Peyer's patch (tissue), 4 donors: ENCODE results near the gene CD63. TPM values are rescaled to one million over a fixed set of nuclear protein-coding genes. Genes with fewer than 3 reads are reported as not detected.

ENCODE experiments used
- DNase-seq, 3 donors: peaks; one replicate each; pipeline ENCODE4 v3.0.0-alpha.2; 2017 to 2019
- H3K27ac ChIP-seq, 4 donors: fragments of 200-600 bp; sonication (generic); one replicate each; pipeline ENCODE4 v1.5.1; 2016 to 2019
- H3K27me3 ChIP-seq, 2 donors: fragments of 200-600 bp; sonication (generic); one replicate each; pipeline ENCODE4 v1.5.1; 2019
- H3K36me3 ChIP-seq, 3 donors: fragments of 200-600 bp; sonication (generic); one replicate each; pipeline ENCODE4 v1.5.1; 2016 to 2019
- H3K4me1 ChIP-seq, 4 donors: fragments of 200-600 bp; sonication (generic); one replicate each; pipeline ENCODE4 v1.5.1; 2016 to 2019
- H3K4me3 ChIP-seq, 4 donors: fragments of 200-600 bp; sonication (generic); 1 replicate in 3 of 4; 2 replicates in 1 of 4; pipeline ENCODE4 v1.5.1; 2016 to 2019; ENCODE audit warnings: mild to moderate bottlenecking in 1 of 4
- H3K9me3 ChIP-seq, 4 donors: fragments of 200-600 bp; sonication (generic); one replicate each; pipeline ENCODE4 v1.5.1; 2016 to 2019; ENCODE audit warnings: mild to moderate bottlenecking in 1 of 4
- POLR2A ChIP-seq, 2 donors: fragments of 450-650 bp; IDR thresholded peaks; one replicate each; pipeline ENCODE4 v1.5.1; 2017; ENCODE audit warnings: antibody characterized with exemption in 2 of 2, mild to moderate bottlenecking in 2 of 2, moderate library complexity in 2 of 2
- total RNA-seq, 4 donors: library from RNA; depleted of rRNA; stranded (reverse); fragments of >200 nt; gene quantifications; one replicate each; pipeline ENCODE4 v1.1.0, GENCODE V29; 2016
- TF ChIP-seq, protein P1 (sequence below), 6 experiments: fragments of 450-650 bp in 4 of 6; fragments of 200-600 bp in 2 of 6; sonication (generic) in 1 of 6; IDR thresholded peaks; one replicate each; pipeline ENCODE4 v1.5.1; 2017 to 2019; ENCODE audit warnings: antibody characterized with exemption in 6 of 6, mild to moderate bottlenecking in 3 of 6, moderate library complexity in 1 of 6

CD63 gene
- total RNA-seq, 4 donors from 2014 or later: 139 to 433 (median 351) TPM

DNA sequence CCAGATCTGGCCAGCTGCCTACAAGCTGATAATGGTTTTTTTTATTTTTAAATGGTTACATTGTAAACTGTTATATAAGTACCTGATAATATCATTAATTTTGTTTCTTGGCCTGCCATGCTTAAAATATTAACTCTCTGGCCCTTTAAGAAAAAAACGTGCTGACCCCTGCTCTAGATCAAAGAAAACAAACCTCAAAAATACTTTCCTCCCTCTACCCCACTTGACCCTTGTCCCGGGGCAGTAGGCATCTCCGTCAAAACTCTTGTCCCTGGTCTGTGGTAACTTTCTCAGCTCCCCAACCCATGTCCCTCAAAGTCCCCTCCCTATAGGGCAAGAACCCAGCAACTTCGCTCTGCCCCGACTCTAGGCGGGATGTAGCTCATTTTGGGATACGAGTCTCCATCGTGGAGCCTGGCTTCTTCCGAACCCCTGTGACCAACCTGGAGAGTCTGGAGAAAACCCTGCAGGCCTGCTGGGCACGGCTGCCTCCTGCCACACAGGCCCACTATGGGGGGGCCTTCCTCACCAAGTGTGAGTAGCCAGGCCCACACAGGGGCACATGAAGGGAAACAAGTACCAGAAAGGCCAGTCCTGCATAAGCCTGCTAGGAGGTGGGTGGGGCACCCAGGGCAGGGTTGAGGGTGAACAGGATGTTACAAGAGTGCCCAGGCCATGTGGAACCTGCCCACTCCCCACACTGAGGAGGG lies 5.1 kb downstream of the CD63 start:
- no peak for TF ChIP-seq POLR2A (IDR thresholded peaks at IDR 0.05)
- TF ChIP-seq, protein P1, sequence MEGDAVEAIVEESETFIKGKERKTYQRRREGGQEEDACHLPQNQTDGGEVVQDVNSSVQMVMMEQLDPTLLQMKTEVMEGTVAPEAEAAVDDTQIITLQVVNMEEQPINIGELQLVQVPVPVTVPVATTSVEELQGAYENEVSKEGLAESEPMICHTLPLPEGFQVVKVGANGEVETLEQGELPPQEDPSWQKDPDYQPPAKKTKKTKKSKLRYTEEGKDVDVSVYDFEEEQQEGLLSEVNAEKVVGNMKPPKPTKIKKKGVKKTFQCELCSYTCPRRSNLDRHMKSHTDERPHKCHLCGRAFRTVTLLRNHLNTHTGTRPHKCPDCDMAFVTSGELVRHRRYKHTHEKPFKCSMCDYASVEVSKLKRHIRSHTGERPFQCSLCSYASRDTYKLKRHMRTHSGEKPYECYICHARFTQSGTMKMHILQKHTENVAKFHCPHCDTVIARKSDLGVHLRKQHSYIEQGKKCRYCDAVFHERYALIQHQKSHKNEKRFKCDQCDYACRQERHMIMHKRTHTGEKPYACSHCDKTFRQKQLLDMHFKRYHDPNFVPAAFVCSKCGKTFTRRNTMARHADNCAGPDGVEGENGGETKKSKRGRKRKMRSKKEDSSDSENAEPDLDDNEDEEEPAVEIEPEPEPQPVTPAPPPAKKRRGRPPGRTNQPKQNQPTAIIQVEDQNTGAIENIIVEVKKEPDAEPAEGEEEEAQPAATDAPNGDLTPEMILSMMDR (IDR thresholded peaks at IDR 0.05): no peak
- no peaks in the 10 kb centered on the region for H3K9me3 ChIP-seq
- H3K36me3 ChIP-seq: peaks cover 0 to 38% (median 0%) of the 10 kb centered on the region in 3 donors
- H3K27me3 ChIP-seq: no peaks in the 10 kb centered on the region
- H3K27ac ChIP-seq: peak overlapping the region in 1 of 4 donors; percentile 48
- peaks cover 10 to 79% (median 18%) of the 10 kb centered on the region in 4 donors for H3K4me1 ChIP-seq
- no peak for DNase-seq
- H3K4me3 ChIP-seq: no peak overlapping the region

DNA sequence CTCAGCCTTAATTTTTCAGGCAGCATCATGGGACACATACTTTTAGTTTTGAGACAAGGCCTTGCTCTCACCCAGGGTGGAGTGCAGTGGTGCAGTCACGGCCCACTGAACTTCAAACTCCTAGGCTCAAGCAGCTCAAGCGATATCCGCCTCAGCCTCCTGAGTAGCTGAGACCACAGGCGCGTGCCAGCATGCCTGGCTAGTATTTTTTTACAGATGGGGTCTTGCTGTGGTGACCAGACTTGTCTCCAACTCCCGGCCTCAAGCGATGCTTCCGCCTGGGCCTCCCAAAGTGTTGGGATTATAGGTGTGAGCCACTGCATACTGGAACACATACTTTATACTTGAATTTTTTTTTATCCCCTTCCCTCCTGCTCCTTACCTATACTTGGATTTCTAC lies 5.9 kb downstream of the CD63 start:
- no peak for TF ChIP-seq POLR2A (IDR thresholded peaks at IDR 0.05)
- TF ChIP-seq, protein P1 (IDR thresholded peaks at IDR 0.05): no peak
- Histone ChIP-seq H3K36me3 (peaks cover 0 to 38% (median 0%) of the 10 kb centered on the region in 3 donors), H3K4me3 (no peak overlapping the region), H3K4me1 (peaks cover 10 to 86% (median 18%) of the 10 kb centered on the region in 4 donors), H3K27ac (no peak overlapping the region), H3K27me3 (no peaks in the 10 kb centered on the region), H3K9me3 (no peaks in the 10 kb centered on the region)
- no peak for DNase-seq

DNA sequence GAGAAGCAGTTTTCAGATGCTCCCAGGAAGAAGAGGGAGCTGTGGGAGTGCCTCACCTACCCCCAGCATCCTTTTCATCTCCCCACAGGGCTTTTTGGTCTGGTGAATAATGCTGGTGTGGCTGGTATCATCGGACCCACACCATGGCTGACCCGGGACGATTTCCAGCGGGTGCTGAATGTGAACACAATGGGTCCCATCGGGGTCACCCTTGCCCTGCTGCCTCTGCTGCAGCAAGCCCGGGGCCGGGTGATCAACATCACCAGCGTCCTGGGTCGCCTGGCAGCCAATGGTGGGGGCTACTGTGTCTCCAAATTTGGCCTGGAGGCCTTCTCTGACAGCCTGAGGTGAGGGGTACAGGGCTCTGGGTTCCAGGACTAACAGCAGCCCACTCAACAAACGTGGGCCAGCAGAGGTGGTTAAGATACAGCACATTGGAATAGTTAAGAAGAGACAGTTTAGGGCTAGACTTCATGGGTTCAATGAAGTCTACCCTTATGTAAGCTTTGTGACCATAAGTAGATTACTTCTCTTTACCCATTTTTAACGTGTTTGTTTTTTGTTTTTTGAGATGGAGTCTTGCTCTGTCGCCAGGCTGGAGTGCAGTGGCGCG lies 7.1 kb downstream of the CD63 start:
- Histone ChIP-seq H3K27ac (peak overlapping the region in 2 of 4 donors; percentile 94 to 96), H3K36me3 (peaks cover 0 to 32% (median 0%) of the 10 kb centered on the region in 3 donors), H3K4me3 (peak overlapping the region in 2 of 4 donors; percentile 19 to 43), H3K9me3 (no peaks in the 10 kb centered on the region), H3K4me1 (peaks cover 7 to 87% (median 17%) of the 10 kb centered on the region in 4 donors), H3K27me3 (no peaks in the 10 kb centered on the region)
- TF ChIP-seq, protein P1 (IDR thresholded peaks at IDR 0.05): no peak
- no peak for TF ChIP-seq POLR2A (IDR thresholded peaks at IDR 0.05)
- DNase-seq: no peak

DNA sequence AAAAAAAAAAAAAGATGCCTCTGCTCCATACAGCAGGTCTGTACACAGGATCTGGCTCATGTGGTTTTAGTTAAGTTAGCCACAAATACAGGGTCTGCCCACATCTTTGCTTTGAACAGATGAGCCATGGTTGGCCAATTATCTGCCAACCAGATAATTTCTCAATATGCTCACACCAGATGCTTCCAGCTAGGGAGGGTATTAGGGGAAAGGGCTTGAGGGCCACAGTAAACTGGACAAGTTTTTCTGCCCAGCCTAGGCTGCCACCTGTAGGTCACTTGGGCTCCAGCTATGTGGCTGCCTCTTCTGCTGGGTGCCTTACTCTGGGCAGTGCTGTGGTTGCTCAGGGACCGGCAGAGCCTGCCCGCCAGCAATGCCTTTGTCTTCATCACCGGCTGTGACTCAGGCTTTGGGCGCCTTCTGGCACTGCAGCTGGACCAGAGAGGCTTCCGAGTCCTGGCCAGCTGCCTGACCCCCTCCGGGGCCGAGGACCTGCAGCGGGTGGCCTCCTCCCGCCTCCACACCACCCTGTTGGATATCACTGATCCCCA lies 7.8 kb downstream of the CD63 start:
- no peak for TF ChIP-seq POLR2A (IDR thresholded peaks at IDR 0.05)
- TF ChIP-seq, protein P1 (IDR thresholded peaks at IDR 0.05): peak in 4 of 6 experiments; percentile 32 to 78 (median 68)
- Histone ChIP-seq H3K27me3 (no peaks in the 10 kb centered on the region), H3K36me3 (peaks cover 0 to 28% (median 0%) of the 10 kb centered on the region in 3 donors), H3K4me3 (peak overlapping the region in 2 of 4 donors; percentile 19 to 43), H3K9me3 (no peaks in the 10 kb centered on the region), H3K27ac (peak overlapping the region; percentile 31 to 96 (median 82)), H3K4me1 (peaks cover 7 to 82% (median 16%) of the 10 kb centered on the region in 4 donors)
- DNase-seq: peak in 2 of 3 donors; percentile 77 to 81

DNA sequence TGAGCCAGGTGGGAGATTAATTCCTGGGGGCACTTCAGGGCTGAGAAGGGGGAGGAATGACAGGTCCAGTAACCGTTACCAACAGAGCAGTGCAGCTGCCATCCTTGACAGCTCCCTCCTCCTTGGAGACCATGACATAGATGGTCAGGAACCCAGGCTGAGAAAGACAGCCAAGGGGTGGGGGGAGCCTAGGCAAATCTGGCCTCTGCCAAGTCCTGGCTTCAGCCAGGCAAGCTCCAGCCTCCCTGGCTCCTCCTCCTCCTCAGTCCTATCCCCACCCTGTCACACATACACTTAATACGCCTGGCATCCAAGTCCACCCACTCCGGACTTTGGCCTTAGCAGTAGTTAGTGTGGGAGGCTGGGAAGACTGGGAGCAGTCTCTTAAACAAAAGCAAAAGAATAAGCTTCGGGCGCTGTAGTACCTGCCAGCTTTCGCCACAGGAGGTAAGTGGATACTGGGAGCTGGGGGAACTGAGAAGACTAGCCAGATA lies 8.7 kb downstream of the CD63 start, which contains the start of gene RDH5:
TSS of gene RDH5 (plus strand) at position 323 of the 494 bp plus-strand sequence. CDS start 792 bp downstream, outside the sequence.
- H3K36me3 ChIP-seq: peaks cover 0 to 19% (median 0%) of the 10 kb centered on the region in 3 donors
- H3K27ac ChIP-seq: peak within 1 kb of the TSS; percentile 46 to 96 (median 82)
- H3K4me1 ChIP-seq: peaks cover 7 to 80% (median 16%) of the 10 kb centered on the region in 4 donors
- H3K9me3 ChIP-seq: no peaks in the 10 kb centered on the region
- peak within 1 kb of the TSS in 2 of 4 donors; percentile 19 to 43 for H3K4me3 ChIP-seq
- no peaks in the 10 kb centered on the region for H3K27me3 ChIP-seq
- peak; percentile 90 to 94 for TF ChIP-seq POLR2A (IDR thresholded peaks at IDR 0.05)
- TF ChIP-seq, protein P1 (IDR thresholded peaks at IDR 0.05): peak in 3 of 6 experiments; percentile 8 to 41 (median 34)
- peak in 2 of 3 donors; percentile 85 to 91 for DNase-seq
